Middle frontal gyrus (tissue), 1 donor: Measurements from ENCODE around the gene ACBD6.

Source experiments
- DNase-seq: peaks from one replicate; pipeline ENCODE4 v3.0.0-alpha.2; 2015; ENCODE audit warnings: low spot score; ENCODE audit errors: extremely low spot score

The ACBD6 gene

DNA sequence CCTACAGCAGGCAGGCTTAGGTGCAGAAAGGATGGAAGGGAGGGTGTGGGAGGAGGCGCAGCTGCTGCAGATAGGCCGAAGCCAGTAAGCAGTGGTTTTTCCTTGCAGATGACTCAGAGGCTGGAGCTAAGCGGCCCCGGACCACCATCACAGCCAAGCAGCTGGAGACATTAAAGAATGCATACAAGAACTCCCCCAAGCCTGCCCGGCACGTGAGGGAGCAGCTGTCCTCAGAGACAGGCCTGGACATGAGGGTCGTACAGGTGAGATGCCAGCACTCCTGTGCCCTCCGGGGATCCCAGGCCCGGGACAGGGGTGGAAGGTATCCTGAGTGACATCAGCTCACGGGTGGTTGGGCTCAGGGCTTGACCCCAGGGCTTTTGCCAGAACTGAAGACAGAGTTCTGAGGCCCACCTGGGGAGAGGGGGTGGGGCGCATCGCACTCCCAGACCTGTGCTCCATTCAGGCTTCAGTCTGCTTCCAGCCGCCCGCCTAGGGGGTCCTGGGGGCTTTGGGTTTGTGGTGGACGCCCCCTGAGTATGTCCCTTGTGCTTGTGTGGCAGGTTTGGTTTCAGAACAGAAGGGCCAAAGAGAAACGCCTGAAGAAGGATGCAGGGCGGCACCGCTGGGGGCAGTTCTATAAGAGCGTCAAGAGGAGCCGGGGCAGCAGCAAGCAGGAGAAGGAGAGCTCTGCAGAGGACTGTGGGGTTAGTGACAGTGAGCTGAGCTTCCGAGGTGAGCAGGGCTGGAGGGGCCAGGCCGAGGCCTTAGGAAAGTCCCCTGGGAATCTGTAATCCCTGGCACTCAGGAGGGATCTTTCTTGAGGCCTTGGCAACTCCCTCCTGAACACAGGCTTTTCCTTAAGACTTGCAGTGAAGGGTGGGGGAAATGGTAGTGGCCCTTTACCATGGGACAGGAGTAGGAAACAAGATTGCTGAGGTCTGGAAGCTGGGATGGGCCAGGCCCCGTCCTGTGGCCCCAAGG is 230.8 kb downstream of the ACBD6 start:
- DNase-seq, result no peak

DNA sequence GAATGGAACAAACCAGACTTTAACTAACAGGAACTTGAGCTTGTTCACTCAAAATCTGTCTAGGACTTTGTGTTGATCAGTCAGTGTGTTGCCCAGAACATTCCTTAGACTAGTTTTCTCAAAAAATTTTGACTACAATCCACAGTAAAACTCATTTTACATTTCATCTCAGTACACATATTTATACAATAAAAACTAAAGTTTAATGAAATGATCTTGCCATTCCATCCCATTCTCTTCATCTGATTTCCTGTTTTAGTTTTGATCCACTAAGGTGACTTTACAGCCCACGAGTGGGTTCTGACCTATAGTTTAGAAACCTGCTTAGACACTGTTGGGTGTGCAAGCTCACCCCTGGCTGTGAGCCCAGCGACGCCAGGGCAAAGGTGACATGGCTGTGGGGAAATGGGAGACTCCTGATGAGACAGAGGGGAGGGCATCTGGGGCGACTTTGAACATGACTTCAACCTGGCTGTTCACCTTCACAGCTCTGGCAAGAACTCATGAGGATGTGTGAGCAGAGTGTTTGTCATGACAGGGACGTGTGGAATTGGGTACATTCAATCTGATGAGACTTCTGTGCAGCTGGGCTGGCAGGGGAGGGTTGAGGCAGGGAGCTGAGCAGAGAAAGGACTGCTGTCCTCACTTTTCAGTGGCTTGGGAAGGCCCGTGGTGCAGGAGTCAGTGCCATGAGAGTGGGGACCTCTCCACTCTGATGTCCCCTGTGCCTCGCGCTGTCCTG is 231.7 kb downstream of the ACBD6 start:
- no peak for DNase-seq

DNA sequence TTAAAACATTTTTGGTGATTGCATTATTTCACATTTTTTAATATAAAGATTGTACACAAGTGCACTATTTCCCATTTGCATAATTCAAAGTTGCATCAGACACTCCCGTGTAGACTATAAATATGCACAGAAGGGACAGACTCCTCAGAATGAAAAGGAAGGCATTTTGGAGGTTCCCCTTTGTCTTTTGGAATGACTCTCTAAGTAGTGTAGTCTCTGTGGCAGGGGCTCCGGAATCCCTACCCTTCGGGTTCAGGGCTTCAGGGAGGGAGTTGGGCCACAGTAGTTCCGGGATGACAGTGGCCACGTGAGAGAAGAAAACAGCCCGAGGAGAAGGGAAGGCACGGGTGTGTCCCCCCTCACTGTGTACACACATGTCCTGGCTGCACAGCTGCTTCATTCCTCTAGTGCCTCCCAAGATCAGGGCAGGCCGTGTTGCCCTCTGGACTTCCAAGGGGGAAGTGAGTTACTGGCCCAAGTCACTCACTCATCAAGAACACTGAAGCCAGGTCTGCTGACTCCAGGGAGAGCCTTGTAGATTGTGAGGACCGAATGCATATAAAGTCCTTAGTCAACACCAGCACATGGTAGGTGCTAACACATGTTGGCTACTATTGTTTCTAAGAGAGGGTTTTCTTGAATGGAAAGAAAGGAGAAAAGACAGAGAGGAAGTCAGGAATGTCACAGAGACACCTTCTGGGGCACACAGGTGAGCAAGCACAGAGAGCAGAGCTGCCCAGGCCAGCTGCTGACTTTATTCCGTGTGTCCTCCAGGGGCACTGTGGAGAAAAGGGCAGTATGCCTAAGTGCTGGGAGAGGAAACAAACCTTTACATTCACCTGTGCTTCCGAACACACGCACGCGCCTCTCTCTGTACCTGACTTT is 232.5 kb downstream of the ACBD6 start:
- DNase-seq, result no peak

DNA sequence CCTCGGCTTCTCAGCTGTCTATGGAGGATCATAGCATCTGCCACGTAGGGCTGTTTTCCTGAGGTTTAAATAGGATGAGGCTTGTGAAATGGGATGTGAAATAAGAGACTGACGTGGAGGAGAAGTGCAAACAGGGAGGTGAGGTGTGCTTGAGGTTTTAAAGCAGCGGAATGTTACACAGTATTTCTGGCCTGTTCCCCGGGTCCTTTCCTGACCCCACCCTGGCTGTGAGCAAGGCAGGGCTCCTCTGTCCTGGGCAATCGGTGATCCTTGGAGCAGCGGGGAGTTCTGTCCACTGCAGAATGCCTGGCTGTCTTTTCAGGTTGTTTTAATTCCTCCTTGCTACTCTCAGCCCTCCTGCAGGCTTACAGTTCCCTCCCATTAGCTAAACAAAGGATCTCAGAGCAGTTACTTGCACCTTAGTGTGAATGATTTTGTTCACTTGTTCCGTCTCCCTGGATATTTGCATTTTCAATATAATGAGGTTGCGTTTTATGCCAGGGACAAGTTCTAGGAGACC is 233.8 kb downstream of the ACBD6 start:
- no peak for DNase-seq

DNA sequence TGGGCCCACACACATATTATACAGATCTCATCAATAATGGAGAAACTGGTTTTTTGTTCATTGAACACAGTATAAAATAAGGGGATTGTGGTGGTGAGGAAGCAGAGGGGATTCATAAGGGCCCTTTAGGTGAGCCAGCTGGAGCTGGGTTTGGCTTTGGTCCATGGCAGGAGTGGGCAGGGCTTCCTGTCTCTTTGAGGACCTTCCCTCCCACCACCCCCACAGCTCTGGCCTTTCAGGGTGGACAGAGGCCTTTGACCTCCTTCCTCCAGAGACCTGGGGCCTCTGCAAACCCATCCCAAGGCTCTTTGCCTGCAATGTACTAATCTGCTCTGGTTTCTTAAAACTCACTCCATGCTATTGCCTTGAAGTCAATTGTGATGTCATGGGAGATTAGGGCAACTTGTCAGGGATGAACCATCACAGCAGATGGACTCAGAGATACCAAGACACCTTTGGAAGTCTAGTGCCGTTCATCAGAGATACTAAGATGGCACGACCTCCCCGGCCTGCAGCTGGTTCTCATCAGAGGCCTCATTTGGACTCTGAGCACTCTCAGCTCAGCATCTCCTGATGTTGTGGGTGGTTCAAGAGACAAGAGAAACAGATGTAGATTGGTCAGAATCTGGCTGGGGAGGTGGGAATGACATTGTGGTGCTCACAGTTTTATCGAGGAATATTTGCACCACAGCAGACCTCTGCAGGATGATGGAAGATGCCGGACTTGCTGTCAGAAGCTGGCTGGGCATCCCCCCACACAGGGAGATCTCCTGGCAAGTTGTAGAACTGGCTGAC is 234.4 kb downstream of the ACBD6 start:
- no peak for DNase-seq

DNA sequence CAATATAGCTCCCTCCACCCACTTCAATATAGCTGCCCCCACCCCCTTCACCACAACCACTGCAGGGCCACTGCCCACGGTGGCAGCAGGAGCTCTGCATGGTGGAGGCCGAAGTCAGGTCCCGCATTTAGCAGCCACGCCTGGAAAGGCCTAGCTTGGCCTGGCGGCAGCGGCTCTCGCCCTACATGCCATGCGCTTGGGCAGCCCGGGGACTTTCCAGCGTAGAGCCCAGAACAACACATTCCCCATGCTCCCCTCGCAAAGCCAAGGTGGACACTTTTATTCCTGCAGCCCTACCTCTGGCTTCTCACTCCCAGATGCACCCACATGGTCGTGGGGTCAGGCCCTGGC is 235.2 kb downstream of the ACBD6 start:
- no peak for DNase-seq

DNA sequence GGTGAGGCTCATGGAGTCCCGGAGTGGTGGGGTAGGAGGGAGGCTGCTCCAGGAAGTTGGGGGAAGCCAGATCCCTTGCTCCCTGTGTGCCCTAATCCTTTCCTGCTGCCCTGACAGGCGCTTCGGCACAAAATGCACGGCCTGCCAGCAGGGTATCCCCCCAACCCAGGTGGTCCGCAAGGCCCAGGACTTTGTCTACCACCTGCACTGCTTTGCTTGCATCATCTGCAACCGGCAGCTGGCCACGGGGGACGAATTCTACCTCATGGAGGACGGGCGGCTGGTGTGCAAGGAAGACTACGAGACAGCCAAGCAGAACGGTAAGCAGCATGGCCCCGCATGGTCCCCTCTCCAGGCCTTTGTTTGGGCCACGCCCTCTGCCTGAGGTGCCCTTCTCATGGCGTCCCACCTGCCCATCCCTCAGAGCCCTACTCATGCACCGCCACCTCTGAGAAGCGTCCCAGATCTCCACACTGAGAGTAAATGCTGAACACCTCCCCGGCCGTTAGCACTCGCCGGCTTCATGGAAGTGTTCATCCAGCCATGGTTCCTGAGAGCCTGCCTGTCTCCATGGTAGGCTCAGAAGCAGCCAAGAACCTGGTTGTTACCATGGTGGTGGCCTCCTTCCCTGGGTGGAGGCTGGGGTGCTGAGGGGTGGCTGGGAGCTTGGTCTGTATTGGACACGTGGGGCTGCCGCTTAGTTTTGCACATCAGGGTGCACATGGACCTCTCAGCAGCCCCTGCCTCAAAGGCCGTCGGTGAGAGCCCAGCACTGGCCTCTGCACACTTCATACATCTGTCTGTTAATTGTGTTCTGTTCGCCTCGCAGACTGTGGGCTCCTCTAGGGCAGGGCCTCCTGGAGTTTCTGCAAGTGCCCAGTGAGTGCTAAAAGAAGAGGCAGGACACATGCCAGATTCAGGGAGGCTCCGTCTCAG is 235.8 kb downstream of the ACBD6 start:
- no peak for DNase-seq

DNA sequence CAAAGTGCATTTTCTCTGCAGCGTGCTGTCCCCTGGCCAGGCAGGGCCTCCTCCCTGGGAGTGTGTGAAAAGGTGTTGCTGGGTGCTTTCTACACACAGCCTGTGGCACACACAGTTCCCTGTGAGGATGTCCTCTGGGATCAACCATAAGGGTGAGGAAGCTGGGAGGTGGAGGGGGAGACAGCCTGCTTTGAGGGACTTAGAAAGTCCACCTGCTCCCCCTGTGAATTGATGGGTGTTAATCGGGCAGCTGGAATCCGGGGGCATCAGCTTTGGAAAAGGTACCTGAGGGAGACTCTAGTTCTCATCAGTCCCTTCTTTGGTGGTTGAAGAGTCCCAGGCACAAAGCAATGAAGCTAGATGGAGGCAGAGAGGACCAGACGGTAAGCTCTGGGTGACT is 236.5 kb downstream of the ACBD6 start:
- no peak for DNase-seq

DNA sequence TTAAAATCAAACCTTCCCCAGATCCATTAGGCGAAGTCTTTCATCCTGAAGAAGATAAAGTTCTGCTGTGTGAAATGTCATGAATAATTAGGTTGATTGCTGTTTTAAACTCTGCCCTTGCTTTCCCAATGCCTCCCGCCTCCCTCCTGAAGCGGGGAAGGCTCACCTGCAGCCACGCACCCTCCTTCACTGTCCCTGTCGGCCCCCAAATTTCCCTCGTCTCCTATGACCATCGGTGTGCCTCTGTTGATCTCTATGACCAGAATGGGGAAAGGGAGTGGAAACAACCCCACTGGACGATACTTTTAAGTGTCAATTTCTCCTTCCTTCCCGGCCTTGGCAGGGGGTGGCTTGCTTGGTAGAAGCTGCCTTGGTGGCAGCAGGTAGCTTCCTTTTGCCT is 237.2 kb downstream of the ACBD6 start:
- DNase-seq, result no peak

DNA sequence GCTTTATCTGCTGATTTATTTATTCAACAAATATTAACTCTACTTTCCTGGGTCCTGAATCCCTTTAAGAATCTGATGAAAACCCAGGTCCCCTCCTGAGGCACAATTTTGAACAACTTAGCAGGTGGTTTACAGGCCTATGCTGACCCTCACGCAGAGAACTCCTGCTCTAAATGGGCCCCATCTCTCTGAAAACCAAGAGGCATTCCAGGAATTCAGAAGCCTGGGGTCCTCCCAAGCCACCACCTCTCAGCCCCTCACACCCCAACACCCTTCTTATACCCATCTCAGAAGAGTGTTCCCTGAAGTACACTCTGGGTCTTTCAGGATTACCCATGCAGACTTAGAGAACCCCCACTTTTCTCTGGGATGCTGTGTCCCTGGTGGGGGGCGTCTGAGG is 237.8 kb downstream of the ACBD6 start:
- DNase-seq, result no peak

DNA sequence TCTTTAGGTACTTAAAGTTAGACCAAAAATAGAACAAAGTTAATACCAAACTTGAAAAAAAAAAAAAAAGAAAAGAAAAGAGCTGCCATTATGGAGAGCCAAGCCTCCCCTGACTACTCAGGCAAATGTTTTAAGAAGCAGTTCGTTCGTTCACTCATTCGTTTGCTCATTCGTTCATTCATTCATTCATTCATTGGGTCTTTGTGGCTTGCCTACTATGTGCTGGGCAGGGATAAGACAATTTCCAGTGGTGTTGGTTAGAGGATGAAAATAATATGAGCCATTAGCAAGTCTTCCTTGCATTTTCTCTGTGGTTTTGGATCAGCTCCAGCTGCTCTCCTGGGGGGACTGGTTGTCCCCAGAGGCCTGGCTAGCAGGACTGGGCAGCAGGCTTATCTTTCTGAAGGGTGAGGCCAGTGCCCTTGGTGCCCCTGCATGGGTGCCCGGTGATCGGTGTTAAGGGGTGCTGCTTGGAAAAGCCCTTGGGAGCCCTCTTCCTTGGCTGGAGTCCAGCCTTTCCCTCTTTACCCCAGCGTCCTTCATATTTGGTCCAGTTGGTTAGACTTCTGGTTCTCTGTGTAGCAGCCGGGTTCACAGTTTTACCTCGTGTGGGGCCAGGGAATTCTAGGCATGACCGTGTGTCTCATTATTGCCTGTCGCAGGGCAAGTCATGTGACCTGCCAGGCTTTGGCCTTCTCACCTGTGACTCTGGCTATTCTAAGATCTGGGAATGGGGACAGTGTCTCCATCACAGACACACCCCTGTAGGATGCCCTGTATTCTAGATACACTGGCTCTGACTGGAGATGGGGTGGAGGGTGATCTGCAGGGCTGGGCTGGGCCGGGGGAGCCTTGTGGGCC is 239.5 kb downstream of the ACBD6 start:
- DNase-seq, result no peak

DNA sequence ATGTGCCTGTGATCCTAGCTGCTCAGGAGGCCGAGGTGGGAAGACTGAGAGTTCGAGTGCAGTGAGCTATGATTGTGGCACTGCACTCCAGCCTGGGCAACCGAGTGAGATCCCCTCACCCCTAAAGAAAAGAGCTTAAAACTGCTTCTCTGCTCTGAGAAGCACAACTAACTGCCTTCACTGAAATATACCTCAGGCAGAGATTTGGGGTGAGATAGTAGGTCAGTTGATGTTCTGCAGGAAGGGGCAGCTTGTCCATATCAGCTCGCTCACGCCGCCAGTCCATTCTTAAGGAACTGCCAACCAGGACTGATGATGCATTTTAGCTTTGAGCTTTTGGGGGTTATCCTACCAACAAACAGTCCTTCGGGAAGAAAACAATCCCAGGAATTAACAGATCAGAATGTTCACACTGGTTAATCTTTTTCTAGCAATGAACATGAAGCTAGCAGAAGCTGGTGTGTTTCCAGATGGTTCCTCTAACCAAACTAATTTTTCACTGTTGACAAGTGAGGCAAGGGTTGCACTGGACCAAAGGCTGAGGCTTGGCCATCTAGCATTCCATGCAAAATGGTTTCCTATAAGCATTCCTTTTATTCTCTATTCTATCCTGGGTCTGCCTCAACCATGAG is 240.7 kb downstream of the ACBD6 start:
- no peak for DNase-seq

DNA sequence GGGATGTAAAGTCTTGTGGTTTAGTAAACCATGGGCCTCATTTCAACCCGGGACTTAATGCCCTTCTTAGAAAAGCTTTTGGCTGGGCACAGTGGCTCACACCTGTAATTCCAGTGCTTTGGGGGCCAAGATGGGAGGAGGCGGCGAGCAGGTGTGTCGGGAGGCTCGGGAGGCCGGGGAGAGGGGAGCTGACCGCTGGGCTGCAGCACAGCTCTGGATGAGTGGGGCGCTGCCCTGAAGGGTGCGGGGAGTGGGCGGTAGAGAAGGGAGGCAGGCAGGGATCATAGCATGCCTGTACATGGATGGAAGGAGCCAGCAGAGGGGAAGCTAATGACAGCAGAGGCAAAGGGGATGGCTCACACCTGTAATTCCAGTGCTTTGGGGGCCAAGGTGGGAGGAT is 241.3 kb downstream of the ACBD6 start:
- no peak for DNase-seq

DNA sequence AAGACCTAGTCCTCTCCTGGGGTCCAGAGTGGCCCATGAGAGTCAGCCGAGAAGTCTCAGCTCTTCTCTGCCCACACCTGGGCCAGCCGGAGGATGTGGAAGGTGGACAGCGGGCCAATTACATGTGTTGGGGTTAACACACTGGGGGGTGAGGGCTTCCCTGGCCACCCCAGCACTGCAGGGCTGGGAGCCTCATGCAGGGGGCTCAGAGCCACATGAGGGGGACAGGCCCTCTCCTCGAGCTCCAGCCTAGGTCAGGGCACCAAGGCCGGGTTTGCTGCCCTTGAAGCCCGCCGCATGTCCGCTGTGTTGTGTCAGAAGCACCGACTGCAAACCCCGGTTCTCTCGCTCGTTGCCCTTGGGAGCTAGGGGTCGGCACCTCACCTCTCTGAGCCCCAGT is 241.8 kb downstream of the ACBD6 start:
- DNase-seq, result no peak

DNA sequence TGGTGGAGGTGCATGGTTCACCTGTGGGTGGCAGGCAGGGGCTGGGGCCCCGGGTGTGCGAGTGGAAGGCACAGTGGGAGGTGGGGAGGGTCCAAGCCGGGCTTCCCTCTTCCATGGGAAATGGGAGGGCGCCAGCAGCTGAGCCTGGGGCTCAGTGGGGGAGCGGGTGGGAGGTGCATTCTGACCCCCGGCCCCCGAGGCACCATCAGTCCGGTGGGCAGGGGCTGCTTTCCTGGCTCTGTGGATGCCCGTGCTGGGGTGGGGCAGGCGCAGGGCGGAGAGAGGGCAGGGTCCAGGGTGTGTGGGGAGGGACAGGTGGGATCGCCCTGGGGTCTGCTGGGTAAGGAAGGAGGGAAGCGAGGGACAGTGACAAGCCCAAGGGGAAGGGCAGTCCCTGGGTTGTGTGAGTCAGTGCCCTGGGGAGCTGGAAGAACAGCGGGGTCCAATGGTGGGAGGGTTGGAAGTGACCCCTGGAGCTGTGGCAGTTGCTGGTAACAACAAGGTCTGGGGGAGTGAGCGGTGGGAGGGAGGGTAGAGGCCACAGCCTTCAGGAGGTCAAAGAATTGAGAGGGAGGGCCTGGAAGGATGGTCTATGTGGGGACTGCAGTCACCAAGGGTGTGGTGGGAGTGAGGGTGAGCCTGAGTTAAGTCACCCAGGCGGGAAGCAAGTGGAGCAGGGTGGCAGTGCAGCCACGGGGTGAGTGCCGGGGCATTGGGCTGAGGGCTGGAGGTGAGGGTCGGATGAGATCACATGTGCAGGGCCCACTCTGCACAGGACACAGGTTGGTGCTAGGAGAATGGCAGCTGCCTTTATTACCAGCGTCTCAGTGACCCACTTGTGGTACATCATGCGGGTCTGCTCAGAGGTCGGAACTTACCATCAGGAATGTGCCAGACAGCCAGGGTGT is 242.7 kb downstream of the ACBD6 start:
- no peak for DNase-seq

DNA sequence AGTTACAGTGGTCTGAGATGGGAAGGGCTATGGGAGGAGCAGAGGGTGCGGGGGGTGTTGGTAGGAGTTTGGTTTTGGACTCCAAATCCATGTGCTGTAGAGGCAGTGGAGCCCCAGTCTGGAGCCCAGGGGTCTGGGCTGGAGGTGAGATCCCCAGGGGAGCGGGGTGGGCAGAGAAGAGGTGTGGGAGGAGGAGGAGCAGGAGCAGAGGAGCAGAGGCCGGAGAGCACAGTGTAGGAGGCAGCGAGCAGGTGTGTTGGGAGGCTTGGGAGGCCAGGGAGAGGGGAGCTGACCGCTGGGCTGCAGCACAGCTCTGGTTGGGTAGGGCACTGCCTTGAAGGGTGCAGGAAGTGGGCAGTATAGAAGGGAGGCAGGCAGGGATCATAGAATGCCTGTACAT is 243.4 kb downstream of the ACBD6 start:
- DNase-seq, result no peak

DNA sequence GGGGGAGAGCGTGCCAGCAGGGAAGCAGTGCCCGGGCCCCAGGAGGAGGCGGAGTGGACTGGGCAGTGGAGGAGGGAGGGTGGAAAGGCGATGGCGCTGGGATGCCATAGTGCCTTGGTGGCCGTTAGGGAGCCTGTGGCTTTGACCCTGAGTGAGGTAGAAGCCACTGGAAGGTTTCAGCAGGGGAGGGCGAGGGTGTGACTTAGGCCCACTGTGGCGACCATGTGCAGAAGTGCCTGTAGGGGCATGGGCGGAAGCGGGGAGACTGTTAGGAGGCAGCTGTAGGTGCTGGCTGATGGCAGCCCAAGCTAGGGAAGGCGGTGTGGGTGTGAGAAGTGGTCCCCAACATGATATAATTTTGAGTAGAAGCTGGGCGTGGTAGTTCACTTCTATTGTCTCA is 244.1 kb downstream of the ACBD6 start:
- no peak for DNase-seq
